HepG2 (cell line): ENCODE measurements around the gene CFAP46. TPM values are rescaled to one million over a fixed set of nuclear protein-coding genes. Genes with fewer than 3 reads are reported as not detected.

Experiments used
- ATAC-seq: fragments of 200-7000 bp; cut with Tn5 transposase; 3 replicates; pipeline ENCODE4 v1.9.1; 2020; ENCODE audit warnings: mild to moderate bottlenecking, moderate library complexity
- BruUV-seq: library from RNA; stranded (reverse); fragments of 400-500 nt; replicated peaks from 2 replicates; lab custom pipeline; 2021; lab: Mats Ljungman, UMichigan
- CTCF ChIA-PET: fragments of 300-600 bp; formaldehyde crosslinking; extraction: SDS; loops from one replicate; lab custom pipeline; 2021; ENCODE audit warnings: low total read pairs, inconsistent platforms, low intra/inter-chr PET ratio; lab: Yijun Ruan, JAX
- POLR2A ChIA-PET: fragments of 350-600 bp; sonication (Branson Sonifier 250); formaldehyde crosslinking; loops from one replicate; lab custom pipeline; 2020; ENCODE audit warnings: antibody characterized with exemption, inconsistent platforms; lab: Yijun Ruan, JAX
- DNase-seq: peaks from one replicate; pipeline ENCODE4 v3.0.0-alpha.2; 2015; ENCODE audit warnings: low spot score
- FAIRE-seq: peaks from 3 replicates; lab custom pipeline; 2011; peaks lifted over from hg19 to GRCh38; lab: Jason Lieb, UNC
- H2AFZ ChIP-seq: one replicate; pipeline ENCODE4 v1.6.1; 2011; ENCODE audit warnings: low read length, inconsistent platforms
- H3K27ac ChIP-seq: fragments of 300-600 bp; 3 replicates; pipeline ENCODE4 v1.8.0; 2011; ENCODE audit warnings: mixed run types, mild to moderate bottlenecking, mixed read lengths, low read length, inconsistent platforms; ENCODE audit not compliant: insufficient read depth; ENCODE audit errors: extremely low read length
- H3K27me3 ChIP-seq, 2 experiments: fragments of 200-600 bp in 1 of 2; 2 replicates in 1 of 2; 3 replicates in 1 of 2; pipeline versions ENCODE4 v1.6.0 to v1.8.0; 2011; ENCODE audit warnings: low read length in 2 of 2, mild to moderate bottlenecking in 2 of 2, moderate library complexity in 2 of 2, inconsistent platforms in 1 of 2; ENCODE audit not compliant: insufficient read depth in 2 of 2, control insufficient read depth in 1 of 2
- H3K36me3 ChIP-seq, 2 experiments: fragments of 200-600 bp in 1 of 2; replicated peaks in 1 of 2; 2 replicates in 1 of 2; 3 replicates in 1 of 2; pipeline versions ENCODE4 v1.5.1 to v1.8.0; 2011; ENCODE audit warnings: low read length in 2 of 2, inconsistent platforms in 1 of 2; ENCODE audit not compliant: insufficient read depth in 2 of 2, control insufficient read depth in 1 of 2
- H3K4me1 ChIP-seq: 2 replicates; pipeline ENCODE4 v1.5.1; 2012; ENCODE audit warnings: low read length, inconsistent platforms; ENCODE audit not compliant: insufficient read depth
- H3K4me2 ChIP-seq: 2 replicates; pipeline ENCODE4 v1.6.0; 2011; ENCODE audit warnings: low read depth, low read length, inconsistent platforms
- H3K4me3 ChIP-seq, 3 experiments: fragments of 200-600 bp in 1 of 3; sonication (generic), shearing (Covaris generic) in 1 of 3; replicated peaks in 1 of 3; 2 replicates each; pipeline ENCODE4 v1.5.1; 2011 to 2016; ENCODE audit warnings: low read length in 3 of 3, inconsistent platforms in 2 of 3, low read depth in 2 of 3, mild to moderate bottlenecking in 2 of 3, control low read depth in 1 of 3, mixed read lengths in 1 of 3; ENCODE audit not compliant: insufficient read depth in 1 of 3
- H3K79me2 ChIP-seq: one replicate; pipeline ENCODE4 v1.6.1; 2011; ENCODE audit warnings: low read length, inconsistent platforms; ENCODE audit not compliant: insufficient read depth
- H3K9ac ChIP-seq: 2 replicates; pipeline ENCODE4 v1.6.0; 2011; ENCODE audit warnings: mild to moderate bottlenecking, low read depth, low read length, inconsistent platforms; ENCODE audit not compliant: insufficient read depth
- H3K9me3 ChIP-seq: 2 replicates; pipeline ENCODE4 v1.5.1; 2012; ENCODE audit warnings: mild to moderate bottlenecking, low read length
- H4K20me1 ChIP-seq: 2 replicates; pipeline ENCODE4 v1.6.0; 2011; ENCODE audit warnings: inconsistent platforms, mild to moderate bottlenecking, low read length, moderate library complexity; ENCODE audit not compliant: insufficient read depth
- CCAR2 ChIP-seq: fragments of 200-400 bp; formaldehyde crosslinking; optimal IDR thresholded peaks from 2 replicates; pipeline ENCODE3; 2018; ENCODE audit warnings: low read depth, mild to moderate bottlenecking, low read length, moderate library complexity
- HDAC6 ChIP-seq: fragments of 200-600 bp; sonication (generic); IDR thresholded peaks from 2 replicates; pipeline ENCODE4 v1.7.0; 2017; ENCODE audit warnings: mild to moderate bottlenecking, antibody characterized with exemption, low read length, low read depth
- KAT8 ChIP-seq: IDR thresholded peaks from 2 replicates; pipeline ENCODE4 v1.6.1; 2016; ENCODE audit warnings: missing genetic modification reagents, missing compliant biosample characterization
- NR2F2 ChIP-seq: IDR thresholded peaks from 2 replicates; pipeline ENCODE4 v1.6.1; 2012; ENCODE audit warnings: low read depth, inconsistent platforms, borderline replicate concordance
- RFXANK ChIP-seq: IDR thresholded peaks from 2 replicates; pipeline ENCODE4 v1.6.1; 2016
- SMAD1 ChIP-seq: sonication (generic); formaldehyde crosslinking; IDR thresholded peaks from 2 replicates; pipeline ENCODE4 v1.4.0; 2020; ENCODE audit warnings: missing genetic modification reagents, low read depth, mild to moderate bottlenecking, borderline replicate concordance
- SNRNP70 ChIP-seq: fragments of 200-400 bp; formaldehyde crosslinking; IDR thresholded peaks from 2 replicates; pipeline ENCODE4 v1.6.1; 2017; ENCODE audit warnings: mild to moderate bottlenecking, low read depth, low read length, moderate library complexity
- ZNF335 ChIP-seq: sonication (generic); formaldehyde crosslinking; IDR thresholded peaks from 2 replicates; pipeline ENCODE4 v1.4.0; 2020; ENCODE audit warnings: missing genetic modification reagents
- ZNF33A ChIP-seq: sonication (generic); formaldehyde crosslinking; IDR thresholded peaks from 2 replicates; pipeline ENCODE4 v1.5.1; 2020; ENCODE audit warnings: missing genetic modification reagents, mild to moderate bottlenecking, moderate library complexity, borderline replicate concordance
- ZNF619 ChIP-seq: sonication (generic); formaldehyde crosslinking; IDR thresholded peaks from 2 replicates; pipeline ENCODE4 v1.4.0; 2020; ENCODE audit warnings: mild to moderate bottlenecking, missing genetic modification reagents
- ZNF7 ChIP-seq: IDR thresholded peaks from 2 replicates; pipeline ENCODE4 v1.6.1; 2016; ENCODE audit warnings: missing biosample characterization, missing genetic modification reagents
- WGBS: methylation state at CpG from one replicate; pipeline ENCODE4 v1.1.6; 2017; ENCODE audit warnings: low lambda C conversion rate; 5-methylcytosine and 5-hydroxymethylcytosine counted together
- in situ Hi-C: cut with HindIII; loops from 2 replicates; pipeline ENCODE4 v1.10.0; 2017; ENCODE audit warnings: low pct_unique_long_range_greater_than_20kb; ENCODE audit not compliant: extremely low pct_ligation_motif_present
- intact Hi-C: fragments of 100-400 bp; cut with micrococcal nuclease; formaldehyde crosslinking; loops from one replicate; pipeline ENCODE4 v1.10.0; 2022; ENCODE audit not compliant: unreplicated experiment
- polyA plus RNA-seq, 8 experiments: library from polyadenylated mRNA; depleted of rRNA in 3 of 8; stranded (reverse) in 7 of 8; unstranded in 1 of 8; fragments of >200 nt; fragmentation: Illumina TruSeq in 4 of 8; extraction: Trizol in 4 of 8; gene quantifications; 2 replicates each; pipeline versions ENCODE4 v1.2.1 to v1.2.3, GENCODE V29; 2011 to 2016; ENCODE audit warnings: low read depth in 4 of 8, missing spikeins in 1 of 8, mixed read lengths in 1 of 8; ENCODE audit not compliant: insufficient read depth in 1 of 8
- total RNA-seq, 5 experiments: library from RNA; depleted of rRNA; stranded (reverse); fragments of >200 nt; fragmentation: Illumina TruSeq; extraction: Trizol; gene quantifications; 2 replicates each; pipeline ENCODE4 v1.2.3, GENCODE V29; 2016; ENCODE audit warnings: low read depth in 1 of 5
- TF ChIP-seq, protein P1 (sequence below): sonication (generic); formaldehyde crosslinking; IDR thresholded peaks from 2 replicates; pipeline ENCODE4 v1.5.0; 2020; ENCODE audit warnings: mild to moderate bottlenecking, missing genetic modification reagents, borderline replicate concordance
- TF ChIP-seq, protein P2 (sequence below): sonication (generic); formaldehyde crosslinking; IDR thresholded peaks from 2 replicates; pipeline ENCODE4 v1.9.0; 2021; ENCODE audit warnings: missing genetic modification reagents, borderline replicate concordance

Gene CFAP46
- total and polyA plus RNA-seq, 2 of the 13 experiments (the other 11 are each of a cell fraction or from before 2014, with no cell fraction given), result 0.24 to 0.84 TPM

DNA sequence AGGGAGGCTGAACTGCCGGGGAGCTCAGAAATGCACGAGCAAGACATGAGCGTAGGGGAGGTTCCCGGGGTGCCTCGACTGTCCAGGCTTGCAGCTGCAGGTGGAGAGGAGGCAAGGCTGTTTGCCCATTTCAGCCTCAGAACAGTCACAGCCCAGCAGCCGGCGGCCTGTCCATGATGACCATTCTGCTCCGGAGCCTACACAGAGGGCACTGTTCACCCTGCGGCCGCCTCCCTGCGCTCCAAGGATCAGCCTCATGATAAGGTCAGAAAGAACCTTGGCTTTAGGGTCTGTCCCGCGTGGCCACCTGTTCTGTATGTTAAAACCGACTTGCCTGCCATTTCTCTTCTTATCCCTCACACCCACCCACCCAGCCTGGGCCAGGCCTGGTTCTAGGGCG lies 21.9 kb upstream of the CFAP46 start:
- intact Hi-C loops (no loop called here), in situ Hi-C loops (no loop called here)
- H3K9me3 ChIP-seq, result no peaks in the 10 kb centered on the region

DNA sequence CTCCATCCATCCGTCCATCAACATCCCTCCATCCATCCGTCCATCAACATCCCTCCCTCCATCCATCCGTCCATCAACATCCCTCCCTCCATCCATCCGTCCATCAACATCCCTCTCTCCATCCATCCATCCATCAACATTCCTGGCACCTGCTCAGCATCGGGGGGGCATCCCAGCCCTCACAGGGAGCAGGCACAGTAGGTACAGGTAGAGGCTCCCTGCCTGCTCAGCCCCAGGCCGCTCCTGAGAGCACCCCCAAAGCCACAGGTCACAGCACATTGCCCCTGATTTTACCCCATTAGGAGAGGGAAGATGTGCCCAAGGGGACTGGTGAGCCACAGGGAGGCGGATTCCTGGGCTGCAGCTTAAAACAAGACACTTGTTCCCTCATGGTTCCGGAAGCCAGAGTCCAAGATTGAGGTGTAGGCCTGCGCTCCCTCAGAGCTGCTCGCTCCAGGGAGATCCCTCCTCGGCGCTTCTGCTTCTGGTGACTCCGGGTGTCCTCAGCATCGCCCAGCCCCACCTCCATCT lies 21.1 kb upstream of the CFAP46 start:
- Histone ChIP-seq H3K4me1 (peaks cover 6% of the 10 kb centered on the region), H3K27ac (no peak overlapping the region), H3K27me3 (peaks cover 15 to 66% of the 10 kb centered on the region in 2 experiments; a peak in 4 of 5 replicates), H3K9ac (no peak overlapping the region), H4K20me1 (no peaks in the 10 kb centered on the region), H2AFZ (no peak overlapping the region), H3K79me2 (no peaks in the 10 kb centered on the region), H3K4me2 (no peak overlapping the region), H3K4me3 (no peak overlapping the region), H3K9me3 (no peaks in the 10 kb centered on the region), H3K36me3 (no peaks in the 10 kb centered on the region)
- ATAC-seq, result no peak
- WGBS, result 43% methylated on average over 12 of the region's 14 CpGs
- in situ Hi-C loops (no loop called here), intact Hi-C loops (no loop called here)
- no peak for TF ChIP-seq ZNF33A
- no peak for TF ChIP-seq ZNF335 (CRISPR knock-in tag)
- TF ChIP-seq, protein P1, sequence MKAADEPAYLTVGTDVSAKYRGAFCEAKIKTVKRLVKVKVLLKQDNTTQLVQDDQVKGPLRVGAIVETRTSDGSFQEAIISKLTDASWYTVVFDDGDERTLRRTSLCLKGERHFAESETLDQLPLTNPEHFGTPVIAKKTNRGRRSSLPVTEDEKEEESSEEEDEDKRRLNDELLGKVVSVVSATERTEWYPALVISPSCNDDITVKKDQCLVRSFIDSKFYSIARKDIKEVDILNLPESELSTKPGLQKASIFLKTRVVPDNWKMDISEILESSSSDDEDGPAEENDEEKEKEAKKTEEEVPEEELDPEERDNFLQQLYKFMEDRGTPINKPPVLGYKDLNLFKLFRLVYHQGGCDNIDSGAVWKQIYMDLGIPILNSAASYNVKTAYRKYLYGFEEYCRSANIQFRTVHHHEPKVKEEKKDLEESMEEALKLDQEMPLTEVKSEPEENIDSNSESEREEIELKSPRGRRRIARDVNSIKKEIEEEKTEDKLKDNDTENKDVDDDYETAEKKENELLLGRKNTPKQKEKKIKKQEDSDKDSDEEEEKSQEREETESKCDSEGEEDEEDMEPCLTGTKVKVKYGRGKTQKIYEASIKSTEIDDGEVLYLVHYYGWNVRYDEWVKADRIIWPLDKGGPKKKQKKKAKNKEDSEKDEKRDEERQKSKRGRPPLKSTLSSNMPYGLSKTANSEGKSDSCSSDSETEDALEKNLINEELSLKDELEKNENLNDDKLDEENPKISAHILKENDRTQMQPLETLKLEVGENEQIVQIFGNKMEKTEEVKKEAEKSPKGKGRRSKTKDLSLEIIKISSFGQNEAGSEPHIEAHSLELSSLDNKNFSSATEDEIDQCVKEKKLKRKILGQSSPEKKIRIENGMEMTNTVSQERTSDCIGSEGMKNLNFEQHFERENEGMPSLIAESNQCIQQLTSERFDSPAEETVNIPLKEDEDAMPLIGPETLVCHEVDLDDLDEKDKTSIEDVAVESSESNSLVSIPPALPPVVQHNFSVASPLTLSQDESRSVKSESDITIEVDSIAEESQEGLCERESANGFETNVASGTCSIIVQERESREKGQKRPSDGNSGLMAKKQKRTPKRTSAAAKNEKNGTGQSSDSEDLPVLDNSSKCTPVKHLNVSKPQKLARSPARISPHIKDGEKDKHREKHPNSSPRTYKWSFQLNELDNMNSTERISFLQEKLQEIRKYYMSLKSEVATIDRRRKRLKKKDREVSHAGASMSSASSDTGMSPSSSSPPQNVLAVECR (CRISPR knock-in tag), result no peak
- TF ChIP-seq KAT8, result no peak
- TF ChIP-seq ZNF7 (CRISPR knock-in tag), result no peak
- no peak for TF ChIP-seq SNRNP70
- POLR2A ChIA-PET, result no interaction called here
- DNase-seq, result no peak
- no peak for FAIRE-seq
- CTCF ChIA-PET, result no interaction called here
- no TSS peak for BruUV-seq

More for the DNA sequence above, 21.9 kb upstream of the CFAP46 start:
- Histone ChIP-seq H3K4me3 (no peak overlapping the region), H2AFZ (no peak overlapping the region), H3K27ac (no peak overlapping the region), H3K4me1 (peaks cover 6% of the 10 kb centered on the region), H3K79me2 (no peaks in the 10 kb centered on the region), H4K20me1 (no peaks in the 10 kb centered on the region), H3K4me2 (no peak overlapping the region), H3K27me3 (peaks cover 15 to 58% of the 10 kb centered on the region in 2 experiments; a peak in 4 of 5 replicates), H3K9ac (no peak overlapping the region), H3K36me3 (no peaks in the 10 kb centered on the region)
- POLR2A ChIA-PET, result no interaction called here
- BruUV-seq, result no TSS peak
- DNase-seq (no peak), FAIRE-seq (no peak), ATAC-seq (no peak)
- WGBS, result 25% methylated on average over 9 of the region's 15 CpGs
- CTCF ChIA-PET, result no interaction called here
- TF ChIP-seq SMAD1, result no peak
- TF ChIP-seq, protein P2, sequence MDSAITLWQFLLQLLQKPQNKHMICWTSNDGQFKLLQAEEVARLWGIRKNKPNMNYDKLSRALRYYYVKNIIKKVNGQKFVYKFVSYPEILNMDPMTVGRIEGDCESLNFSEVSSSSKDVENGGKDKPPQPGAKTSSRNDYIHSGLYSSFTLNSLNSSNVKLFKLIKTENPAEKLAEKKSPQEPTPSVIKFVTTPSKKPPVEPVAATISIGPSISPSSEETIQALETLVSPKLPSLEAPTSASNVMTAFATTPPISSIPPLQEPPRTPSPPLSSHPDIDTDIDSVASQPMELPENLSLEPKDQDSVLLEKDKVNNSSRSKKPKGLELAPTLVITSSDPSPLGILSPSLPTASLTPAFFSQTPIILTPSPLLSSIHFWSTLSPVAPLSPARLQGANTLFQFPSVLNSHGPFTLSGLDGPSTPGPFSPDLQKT (CRISPR knock-in tag), result no peak
- TF ChIP-seq HDAC6, result no peak
- no peak for TF ChIP-seq CCAR2
- no peak for TF ChIP-seq ZNF33A
- no peak for TF ChIP-seq ZNF619
- no peak for TF ChIP-seq NR2F2
- no peak for TF ChIP-seq RFXANK (CRISPR knock-in tag)
